ENCODE results near the gene PRR20E. TPM values are rescaled to one million over a fixed set of nuclear protein-coding genes. Genes with fewer than 3 reads are reported as not detected.

The PRR20E gene
- total RNA-seq = not detected in 2 replicates

DNA sequence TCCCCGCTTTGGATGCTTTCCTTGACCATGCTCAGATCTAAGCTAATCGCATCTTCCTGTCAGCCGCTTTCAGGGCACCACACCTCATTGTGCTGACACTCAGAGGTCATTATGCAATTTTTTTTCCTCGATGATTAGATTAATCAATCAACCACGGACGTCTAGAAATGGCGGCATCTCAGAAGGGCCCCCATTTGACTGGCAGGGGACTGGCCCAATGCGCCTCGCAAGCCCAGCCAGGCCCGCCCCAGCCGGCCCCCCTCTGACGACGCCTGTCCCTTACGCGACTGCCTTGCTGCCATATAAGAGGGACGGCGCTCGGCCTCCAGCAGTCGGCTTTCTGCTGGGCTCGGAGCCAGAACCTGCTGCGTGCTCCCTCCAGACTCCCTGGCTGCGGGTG, at the start of gene PRR20E:
TSS of gene PRR20E (plus strand) at position 301 of the 400 bp plus-strand sequence. CDS start 387 bp downstream, outside the sequence.

DNA sequence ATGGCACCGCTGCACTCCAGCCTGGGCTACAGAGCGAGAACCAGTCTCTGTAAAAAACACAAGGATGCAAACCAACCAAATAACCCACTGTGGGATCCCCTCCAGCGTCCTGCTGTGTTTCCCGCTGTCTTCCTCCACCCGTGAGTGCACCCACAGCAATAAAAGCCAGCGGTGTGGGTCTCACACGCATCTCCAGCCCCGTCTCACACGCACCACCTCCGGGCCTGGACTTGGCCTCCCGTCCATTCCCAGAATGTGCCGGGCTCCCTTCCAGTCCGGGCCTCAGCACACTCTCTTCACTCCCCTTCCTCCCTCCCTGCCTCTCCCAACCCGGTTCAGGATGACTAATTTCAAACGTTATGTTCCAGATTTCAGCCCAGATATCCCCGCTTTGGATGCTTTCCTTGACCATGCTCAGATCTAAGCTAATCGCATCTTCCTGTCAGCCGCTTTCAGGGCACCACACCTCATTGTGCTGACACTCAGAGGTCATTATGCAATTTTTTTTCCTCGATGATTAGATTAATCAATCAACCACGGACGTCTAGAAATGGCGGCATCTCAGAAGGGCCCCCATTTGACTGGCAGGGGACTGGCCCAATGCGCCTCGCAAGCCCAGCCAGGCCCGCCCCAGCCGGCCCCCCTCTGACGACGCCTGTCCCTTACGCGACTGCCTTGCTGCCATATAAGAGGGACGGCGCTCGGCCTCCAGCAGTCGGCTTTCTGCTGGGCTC, 26.6 kb upstream of the PRR20E start, which contains the start of gene PRR20A:
TSS of gene PRR20A (plus strand) at position 684 of the 734 bp plus-strand sequence. CDS start 387 bp downstream, outside the sequence.

DNA sequence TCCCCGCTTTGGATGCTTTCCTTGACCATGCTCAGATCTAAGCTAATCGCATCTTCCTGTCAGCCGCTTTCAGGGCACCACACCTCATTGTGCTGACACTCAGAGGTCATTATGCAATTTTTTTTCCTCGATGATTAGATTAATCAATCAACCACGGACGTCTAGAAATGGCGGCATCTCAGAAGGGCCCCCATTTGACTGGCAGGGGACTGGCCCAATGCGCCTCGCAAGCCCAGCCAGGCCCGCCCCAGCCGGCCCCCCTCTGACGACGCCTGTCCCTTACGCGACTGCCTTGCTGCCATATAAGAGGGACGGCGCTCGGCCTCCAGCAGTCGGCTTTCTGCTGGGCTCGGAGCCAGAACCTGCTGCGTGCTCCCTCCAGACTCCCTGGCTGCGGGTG, 19.8 kb upstream of the PRR20E start, which contains the start of gene PRR20B:
TSS of gene PRR20B (plus strand) at position 301 of the 400 bp plus-strand sequence. CDS start 387 bp downstream, outside the sequence.

DNA sequence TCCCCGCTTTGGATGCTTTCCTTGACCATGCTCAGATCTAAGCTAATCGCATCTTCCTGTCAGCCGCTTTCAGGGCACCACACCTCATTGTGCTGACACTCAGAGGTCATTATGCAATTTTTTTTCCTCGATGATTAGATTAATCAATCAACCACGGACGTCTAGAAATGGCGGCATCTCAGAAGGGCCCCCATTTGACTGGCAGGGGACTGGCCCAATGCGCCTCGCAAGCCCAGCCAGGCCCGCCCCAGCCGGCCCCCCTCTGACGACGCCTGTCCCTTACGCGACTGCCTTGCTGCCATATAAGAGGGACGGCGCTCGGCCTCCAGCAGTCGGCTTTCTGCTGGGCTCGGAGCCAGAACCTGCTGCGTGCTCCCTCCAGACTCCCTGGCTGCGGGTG, 13.2 kb upstream of the PRR20E start, which contains the start of gene PRR20C:
TSS of gene PRR20C (plus strand) at position 301 of the 400 bp plus-strand sequence. CDS start 387 bp downstream, outside the sequence.

DNA sequence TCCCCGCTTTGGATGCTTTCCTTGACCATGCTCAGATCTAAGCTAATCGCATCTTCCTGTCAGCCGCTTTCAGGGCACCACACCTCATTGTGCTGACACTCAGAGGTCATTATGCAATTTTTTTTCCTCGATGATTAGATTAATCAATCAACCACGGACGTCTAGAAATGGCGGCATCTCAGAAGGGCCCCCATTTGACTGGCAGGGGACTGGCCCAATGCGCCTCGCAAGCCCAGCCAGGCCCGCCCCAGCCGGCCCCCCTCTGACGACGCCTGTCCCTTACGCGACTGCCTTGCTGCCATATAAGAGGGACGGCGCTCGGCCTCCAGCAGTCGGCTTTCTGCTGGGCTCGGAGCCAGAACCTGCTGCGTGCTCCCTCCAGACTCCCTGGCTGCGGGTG, 6.7 kb upstream of the PRR20E start, which contains the start of gene PRR20D:
TSS of gene PRR20D (plus strand) at position 301 of the 400 bp plus-strand sequence. CDS start 387 bp downstream, outside the sequence.

Other genes starting within 250 kb of the PRR20E start
- gene PRR20A, start 26.3 kb upstream of the PRR20E start, total RNA-seq = not detected in 2 replicates
- not detected in 2 replicates for gene PRR20B, start 19.7 kb upstream of the PRR20E start, total RNA-seq
- not detected in 2 replicates for gene PRR20C, start 13.1 kb upstream of the PRR20E start, total RNA-seq
- gene PRR20D, start 6.6 kb upstream of the PRR20E start, total RNA-seq = not detected in 2 replicates

Data from pericardium fibroblast (primary cell).